Ovary (tissue), 9 donors: Measurements from ENCODE around the gene ZNF638. TPM values are rescaled to one million over a fixed set of nuclear protein-coding genes. Genes with fewer than 3 reads are reported as not detected.

ENCODE experiments used
- DNase-seq, 5 donors: peaks; one replicate each; pipeline ENCODE4 v3.0.0-alpha.2; 2019 to 2020
- H3K27ac ChIP-seq, 2 donors: fragments of 200-600 bp; one replicate each; pipeline versions ENCODE4 v1.5.1 to v1.8.0; 2019 to 2022
- H3K27me3 ChIP-seq: fragments of 200-600 bp; one replicate; pipeline ENCODE4 v1.8.0; 2022
- H3K36me3 ChIP-seq: fragments of 200-600 bp; sonication (generic); one replicate; pipeline ENCODE4 v1.5.1; 2019
- H3K4me1 ChIP-seq: one replicate; pipeline ENCODE4 v1.8.1; 2013; ENCODE audit warnings: mild to moderate bottlenecking, moderate library complexity; ENCODE audit not compliant: insufficient read depth
- H3K4me3 ChIP-seq: fragments of 200-600 bp; sonication (generic); one replicate; pipeline ENCODE4 v1.5.1; 2017
- H3K9me3 ChIP-seq, 2 donors: fragments of 200-600 bp in 1 of 2; sonication (generic) in 1 of 2; one replicate each; pipeline versions ENCODE4 v1.5.1 to v1.8.1; 2013 to 2019; ENCODE audit warnings: mild to moderate bottlenecking in 1 of 2, moderate library complexity in 1 of 2
- CTCF ChIP-seq, 3 donors: fragments of 450-650 bp in 2 of 3; fragments of 200-600 bp in 1 of 3; IDR thresholded peaks; one replicate each; pipeline versions ENCODE4 v1.5.1 to v1.8.0; 2016 to 2022; ENCODE audit warnings: antibody characterized with exemption in 3 of 3, mild to moderate bottlenecking in 1 of 3
- EP300 ChIP-seq: sonication (generic); formaldehyde crosslinking; IDR thresholded peaks from one replicate; pipeline ENCODE4 v1.6.1; 2017; ENCODE audit warnings: antibody characterized with exemption
- POLR2A ChIP-seq: fragments of 450-650 bp; IDR thresholded peaks from one replicate; pipeline ENCODE4 v1.6.1; 2017; ENCODE audit warnings: antibody characterized with exemption, mild to moderate bottlenecking, moderate library complexity
- WGBS, 3 donors: extraction: QIAGEN DNeasy Blood & Tissue Kit in 1 of 3; methylation state at CpG; one replicate each; pipeline versions ENCODE4 v1.1.5 to v1.1.7; 2013 to 2017; 5-methylcytosine and 5-hydroxymethylcytosine counted together
- intact Hi-C, 4 donors: fragments of 100-400 bp; cut with DNase I; formaldehyde crosslinking; loops; one replicate each; pipeline versions ENCODE4 v1.11.0 to v1.15.1; 2022 to 2023
- polyA plus RNA-seq, 2 donors: library from polyadenylated mRNA; stranded (reverse); fragments of 200-250 nt in 1 of 2; fragments of 350-450 nt in 1 of 2; fragmentation: Illumina TruSeq in 1 of 2; extraction: RNeasy Lipid Tissue Mini Kit (QIAGEN cat#74804) in 1 of 2; gene quantifications; one replicate each; pipeline ENCODE4 v1.2.3, GENCODE V29; 2013 to 2014
- total RNA-seq, 7 donors: library from RNA; depleted of rRNA in 2 of 7; stranded (reverse); fragments of >200 nt in 2 of 7; fragmentation: NEBNext Ultra II Directional in 3 of 7; extraction: Animal tissue kit (Norgen Biotek cat#: 25700) in 3 of 7; gene quantifications; one replicate each; pipeline versions ENCODE4 v1.1.0 to v1.2.4, GENCODE V29; 2016 to 2023
- donor health status: DM: no; HTN: no; CAD: no; lungs with moderate emphysema.
- donor health status: DM: no; HTN: no; CAD: no.
- donor health status: Bipolar disorder and iron deficiency.
- donor health status: DM: yes; HTN: yes; CAD: no.
- donor health status: DM: no; HTN: no; CAD: no.
- donor health status: DM: yes; HTN: yes; CAD: no.

The ZNF638 gene
- total and polyA plus RNA-seq, 9 donors = 76.9 to 160 (median 126) TPM

GRCh38 chr2:71452565-71452964 lies 121.0 kb downstream of the ZNF638 start:
- Histone ChIP-seq H3K9me3 (no peaks in the 10 kb centered on the region), H3K4me1 (no peaks in the 10 kb centered on the region), H3K27ac (no peak overlapping the region), H3K27me3 (no peaks in the 10 kb centered on the region), H3K4me3 (no peak overlapping the region), H3K36me3 (no peaks in the 10 kb centered on the region)
- WGBS, 3 donors = 27 to 29% (median 28%) methylated on average over 2 of the region's 2 CpGs
- no peak for DNase-seq
- no peak for TF ChIP-seq POLR2A
- no peak for TF ChIP-seq EP300
- no peak for TF ChIP-seq CTCF (IDR thresholded peaks at IDR 0.05)
- intact Hi-C loops = no loop called here

- no peak within 1 kb of the TSS for H3K27ac ChIP-seq
- WGBS, 3 donors = 1 to 2% (median 1%) methylated on average over 58 to 66 of the region's 66 CpGs
- H3K4me1 ChIP-seq = no peaks in the 10 kb centered on the region
Observed at GRCh38 chr2:71453404-71454220, 122.0 kb downstream of the ZNF638 start, which contains the start of gene DYSF. TSS of gene DYSF (plus strand) at chr2:71453561.

GRCh38 chr2:71454221-71455010 lies 122.8 kb downstream of the ZNF638 start:
- no peaks in the 10 kb centered on the region for H3K9me3 ChIP-seq
- WGBS, 3 donors = 17 to 35% (median 23%) methylated on average over 17 of the region's 17 CpGs
- H3K36me3 ChIP-seq = no peaks in the 10 kb centered on the region
- H3K27ac ChIP-seq = no peak overlapping the region
- no peaks in the 10 kb centered on the region for H3K4me1 ChIP-seq
- no peak for DNase-seq
- peak overlapping the region; percentile 30 for H3K4me3 ChIP-seq
- H3K27me3 ChIP-seq = no peaks in the 10 kb centered on the region
- TF ChIP-seq CTCF (IDR thresholded peaks at IDR 0.05) (no peak), POLR2A (no peak), EP300 (no peak)
- intact Hi-C loops = no loop called here

More at GRCh38 chr2:71453404-71454220, 122.0 kb downstream of the ZNF638 start, which contains the start of gene DYSF:
- Histone ChIP-seq H3K9me3 (no peaks in the 10 kb centered on the region), H3K4me3 (peak within 1 kb of the TSS; percentile 30), H3K27me3 (no peaks in the 10 kb centered on the region), H3K36me3 (no peaks in the 10 kb centered on the region)
- TF ChIP-seq POLR2A = no peak
- DNase-seq = peak in 1 of 5 donors; percentile 23
- intact Hi-C loops = no loop called here

GRCh38 chr2:71455011-71455740 lies 123.6 kb downstream of the ZNF638 start:
- no peaks in the 10 kb centered on the region for H3K9me3 ChIP-seq
- H3K4me1 ChIP-seq = no peaks in the 10 kb centered on the region
- TF ChIP-seq CTCF (IDR thresholded peaks at IDR 0.05) = no peak
- no peaks in the 10 kb centered on the region for H3K36me3 ChIP-seq
- H3K4me3 ChIP-seq = no peak overlapping the region
- H3K27me3 ChIP-seq = no peaks in the 10 kb centered on the region
- H3K27ac ChIP-seq = no peak overlapping the region
- WGBS, 3 donors = 65 to 71% (median 66%) methylated on average over 8 of the region's 8 CpGs
- DNase-seq = no peak
- intact Hi-C loops = no loop called here
